Measurements from ENCODE around the gene YPEL3.
"Not testable (repeated sequence)": the region's sequence is repeated elsewhere in the genome, so short reads cannot be mapped to it uniquely, and the experiment has no call there.

Gene YPEL3, protein sequence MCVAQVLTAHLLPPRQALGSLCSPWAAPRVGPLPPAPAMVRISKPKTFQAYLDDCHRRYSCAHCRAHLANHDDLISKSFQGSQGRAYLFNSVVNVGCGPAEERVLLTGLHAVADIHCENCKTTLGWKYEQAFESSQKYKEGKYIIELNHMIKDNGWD

DNA sequence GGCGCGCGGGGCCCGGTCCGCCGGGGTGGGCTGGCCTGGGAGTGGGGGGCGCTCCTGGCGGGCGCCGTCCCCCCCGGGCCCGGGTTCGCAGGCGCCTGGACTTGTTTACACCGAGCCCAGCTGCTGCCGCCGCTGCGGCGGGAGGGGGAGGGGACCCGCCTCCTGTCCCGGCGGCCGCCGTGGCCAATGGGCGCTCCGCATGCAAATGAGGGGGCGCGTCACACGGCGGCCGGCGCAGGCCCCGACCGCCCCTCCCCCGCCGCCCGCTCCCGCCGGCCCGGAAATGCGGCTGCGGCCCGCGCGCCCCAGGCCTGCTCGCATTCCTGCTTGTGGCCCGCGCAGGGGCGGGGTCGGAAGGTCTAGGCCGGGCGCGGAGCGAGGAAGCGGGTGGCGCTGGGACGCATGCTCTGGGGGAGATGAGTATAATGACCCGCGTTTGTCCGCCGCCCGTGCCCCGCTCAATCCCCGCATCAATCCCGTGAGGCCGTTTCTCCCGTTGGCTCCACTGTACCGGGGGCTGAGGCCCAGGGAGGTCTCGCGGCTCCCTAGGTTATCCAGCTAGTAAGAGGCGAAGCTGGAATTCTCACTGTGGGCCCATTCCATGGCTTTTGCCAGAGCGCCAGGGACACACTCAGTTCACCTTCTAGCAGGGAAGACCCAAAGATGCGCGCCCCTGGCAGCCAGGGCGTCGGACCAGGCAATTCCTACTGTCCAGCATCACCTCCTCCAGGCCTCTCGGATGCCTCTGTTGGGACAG lies at the start of gene YPEL3:
Gene YPEL3 (minus strand): TSS at position 109 of the 757 bp plus-strand sequence. CDS start 731 bp downstream, outside the sequence.
- DNase-seq (ENCODE audit: low read depth in 2 of 2), result peak; percentile 67 to 85

DNA sequence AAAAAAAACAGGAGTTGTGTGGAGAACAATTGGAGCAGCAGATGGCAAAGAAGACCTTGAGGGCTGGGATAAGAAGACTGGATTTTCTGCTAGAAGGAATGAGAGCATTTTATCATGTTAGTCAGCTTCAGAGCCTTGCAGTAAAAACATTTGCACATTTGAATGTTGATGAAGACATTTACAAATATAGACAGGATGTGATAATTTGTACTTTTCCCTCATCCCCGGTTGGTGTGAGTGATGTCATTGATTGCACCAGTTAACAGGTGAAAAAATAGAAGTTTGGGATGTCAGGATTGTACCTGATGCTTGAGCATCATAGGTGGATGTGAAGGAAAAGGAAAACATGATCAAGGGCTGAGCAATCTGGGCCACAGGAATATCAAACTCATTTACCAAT lies 49.6 kb upstream of the YPEL3 start:
- DNase-seq (ENCODE audit: low read depth in 2 of 2), result no peak

DNA sequence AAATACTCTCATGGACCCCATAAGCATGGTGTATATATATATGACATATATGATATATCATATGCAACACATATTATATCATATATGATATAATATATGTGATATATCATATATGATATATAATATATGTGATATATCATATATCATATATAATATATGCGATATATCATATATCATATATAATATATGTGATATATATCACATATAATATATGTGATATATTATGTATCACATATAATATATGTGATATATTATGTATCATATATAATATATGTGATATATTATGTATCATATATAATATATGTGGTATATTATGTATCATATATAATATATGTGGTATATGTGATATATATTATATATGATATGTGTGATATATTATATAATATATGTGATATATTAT lies 48.9 kb upstream of the YPEL3 start:
- no peak for DNase-seq (ENCODE audit: low read depth in 2 of 2)

DNA sequence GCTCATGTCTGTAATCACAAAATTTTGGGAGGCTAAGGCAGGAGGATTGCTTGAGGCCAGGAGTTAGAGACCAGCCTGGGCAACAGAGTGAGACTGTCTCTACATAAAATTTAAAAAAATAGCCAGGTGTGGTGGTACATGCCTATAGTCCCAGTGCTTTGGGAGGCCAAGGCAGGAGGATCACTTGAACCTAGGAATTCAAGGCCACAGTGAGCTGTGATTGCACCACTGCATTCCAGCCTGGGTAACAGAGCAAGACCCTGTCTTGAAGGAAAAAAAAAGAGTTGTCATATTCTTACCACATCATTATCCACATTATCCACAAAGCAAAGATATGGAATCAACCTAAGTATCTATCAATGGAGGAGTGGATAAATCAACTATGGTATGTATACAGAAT lies 48.0 kb upstream of the YPEL3 start:
- no peak for DNase-seq (ENCODE audit: low read depth in 2 of 2)

DNA sequence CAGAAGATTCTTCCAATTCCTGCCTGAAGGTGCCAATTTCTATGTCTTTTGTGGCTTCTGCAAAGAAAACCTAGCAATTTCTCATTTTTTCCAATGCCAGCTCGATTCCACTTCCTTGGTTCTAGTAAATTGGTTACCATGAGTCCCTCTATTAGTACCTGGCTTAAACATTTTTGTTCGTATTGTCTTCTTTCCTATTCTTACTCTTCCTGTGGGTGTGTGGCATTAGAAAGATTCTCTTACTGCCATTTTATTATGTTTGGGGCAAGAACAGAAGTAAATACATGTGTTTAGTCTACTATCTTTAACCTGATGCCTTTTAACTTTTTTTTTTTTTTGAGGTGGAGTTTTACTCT lies 47.3 kb upstream of the YPEL3 start:
- no peak for DNase-seq (ENCODE audit: low read depth in 2 of 2)

DNA sequence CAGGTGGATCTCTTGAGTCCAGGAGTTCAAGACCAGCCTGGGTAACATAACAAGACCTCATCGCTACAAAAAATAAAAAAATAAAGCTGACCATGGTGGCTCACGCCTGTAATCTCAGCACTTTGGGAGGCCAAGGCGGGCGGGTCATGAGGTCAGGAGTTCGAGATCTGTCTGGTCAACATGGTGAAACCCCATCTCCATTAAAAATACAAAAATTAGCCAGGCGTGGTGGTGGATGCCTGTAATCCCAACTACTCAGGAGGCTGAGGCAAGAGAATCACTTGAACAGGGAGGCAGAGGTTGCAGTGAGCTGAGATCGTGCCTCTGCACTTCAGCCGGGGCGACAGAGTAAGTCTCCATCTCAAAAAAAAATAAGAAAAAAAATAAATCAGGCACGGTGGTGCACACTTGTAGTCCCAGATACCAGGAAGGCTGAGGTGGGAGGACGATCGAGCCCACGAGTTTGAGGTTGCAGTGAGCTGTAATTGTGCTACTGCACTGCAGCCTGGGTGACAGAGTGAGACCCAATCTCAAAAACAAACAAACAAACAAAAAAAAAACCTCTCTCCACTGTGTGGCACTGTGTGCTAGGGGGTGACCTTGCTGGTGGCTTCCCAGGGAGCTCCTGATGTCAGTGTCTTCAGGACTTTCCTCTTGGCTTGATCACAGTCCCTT lies 46.8 kb upstream of the YPEL3 start:
- DNase-seq (ENCODE audit: low read depth in 2 of 2), result no peak

DNA sequence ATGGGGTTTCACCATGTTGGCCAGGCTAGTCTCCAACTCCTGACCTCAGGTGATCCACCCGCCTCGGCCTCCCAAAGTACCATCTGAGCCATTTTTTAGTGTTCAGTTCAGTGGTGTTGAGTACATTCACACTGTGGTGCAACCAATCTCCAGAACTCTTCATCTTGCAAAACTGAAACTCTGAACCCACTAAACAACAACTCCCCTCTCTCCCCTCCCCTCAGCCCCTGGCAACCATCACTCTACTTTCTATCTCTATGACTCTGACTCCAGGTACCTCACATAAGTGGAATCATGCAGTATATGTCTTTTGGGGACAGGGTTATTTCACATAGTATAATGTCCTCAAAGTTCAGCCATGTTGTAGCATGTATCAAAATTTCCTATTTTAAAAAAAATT lies 45.7 kb upstream of the YPEL3 start:
- DNase-seq (ENCODE audit: low read depth in 2 of 2), result no peak

DNA sequence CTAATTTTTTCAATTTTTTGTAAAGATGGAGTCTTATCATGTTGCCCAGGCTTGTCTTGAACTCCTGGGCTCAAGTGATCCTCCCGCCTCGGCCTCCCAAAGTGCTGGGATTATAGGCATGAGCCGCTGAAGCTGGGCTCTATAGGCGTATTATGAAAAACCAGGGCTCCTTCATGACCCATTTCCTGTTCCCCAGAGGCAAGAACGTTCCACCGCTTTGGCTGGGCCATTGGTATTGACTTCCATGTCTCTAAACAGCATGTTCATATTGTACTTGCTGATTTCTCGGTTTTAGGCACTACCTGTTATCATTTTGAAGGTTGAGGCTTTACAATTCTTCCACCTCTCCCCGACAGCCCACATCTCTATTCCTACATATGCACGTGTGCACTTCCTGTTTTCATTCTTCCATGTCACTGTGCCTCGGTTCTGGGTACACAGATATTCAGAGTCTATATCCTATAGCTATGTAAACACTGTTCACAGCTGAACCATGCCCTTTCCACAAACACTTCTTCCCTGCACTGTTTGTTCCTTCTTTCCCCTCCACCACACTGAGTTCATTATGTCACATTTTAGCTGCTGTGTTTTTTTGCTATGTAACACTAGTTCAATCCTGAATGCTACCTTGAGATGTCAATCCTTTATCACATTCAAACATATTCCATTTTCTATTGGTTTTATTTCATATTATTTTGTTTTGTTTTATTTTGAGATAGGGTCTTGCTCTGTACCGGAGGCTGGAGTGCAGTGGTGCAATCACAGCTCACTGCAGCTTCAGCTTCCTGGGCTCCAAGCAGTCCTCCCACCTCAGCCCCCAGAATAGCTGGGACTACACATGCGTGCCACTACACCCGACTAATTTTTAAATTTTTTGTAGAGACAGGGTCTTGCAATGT lies 43.8 kb upstream of the YPEL3 start:
- no peak for DNase-seq (ENCODE audit: low read depth in 2 of 2)

DNA sequence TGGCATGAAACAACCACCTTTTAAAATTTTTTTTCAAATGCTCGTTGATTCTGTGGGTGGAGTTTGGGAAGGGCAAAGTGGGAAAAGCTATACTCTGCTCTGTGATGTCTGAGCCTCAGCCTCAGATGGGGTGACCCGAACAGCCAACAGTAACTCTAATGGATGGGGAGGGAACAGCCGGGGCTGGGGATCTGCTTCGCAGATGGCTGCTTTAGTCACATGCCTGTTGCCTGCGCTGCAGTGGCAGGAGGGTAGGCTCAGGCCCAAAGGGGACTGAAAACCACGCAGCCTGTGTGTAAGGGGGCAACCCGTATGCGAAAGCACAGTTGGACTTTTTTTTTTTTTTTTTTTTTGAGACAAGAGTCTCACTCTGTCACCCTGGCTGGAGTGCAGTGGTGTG lies 41.9 kb upstream of the YPEL3 start:
- no peak for DNase-seq (ENCODE audit: low read depth in 2 of 2)

DNA sequence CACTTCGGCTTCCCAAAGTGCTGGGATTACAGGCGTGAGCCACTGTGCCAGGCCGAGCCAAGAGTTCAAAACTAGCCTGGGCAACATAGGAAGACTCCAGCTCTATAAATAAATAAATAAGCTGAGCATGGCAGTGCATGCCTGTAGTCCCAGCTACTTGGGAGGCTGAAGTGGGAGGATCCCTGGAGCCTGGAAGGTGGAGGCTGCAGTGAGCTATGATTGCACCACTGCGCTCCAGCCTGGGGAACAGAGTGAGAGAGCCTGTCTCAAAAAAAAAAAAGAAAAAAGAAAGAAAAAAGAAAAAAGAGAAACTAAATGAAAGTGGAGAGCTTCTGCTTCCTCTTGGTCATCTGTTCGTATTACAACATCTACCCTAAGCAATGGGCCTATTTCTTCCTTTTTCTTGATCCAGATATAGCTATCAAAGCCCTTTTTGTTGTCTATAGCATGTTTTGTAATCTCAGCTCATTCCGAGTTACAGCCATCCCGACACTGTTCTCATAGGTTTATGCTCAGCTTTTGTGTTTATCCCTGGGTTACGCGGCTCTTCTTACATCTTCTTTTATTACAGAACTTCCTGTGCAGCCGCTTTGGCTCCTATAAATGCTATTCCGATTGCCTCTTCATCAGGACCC lies 41.1 kb upstream of the YPEL3 start:
- DNase-seq (ENCODE audit: low read depth in 2 of 2), result no peak

DNA sequence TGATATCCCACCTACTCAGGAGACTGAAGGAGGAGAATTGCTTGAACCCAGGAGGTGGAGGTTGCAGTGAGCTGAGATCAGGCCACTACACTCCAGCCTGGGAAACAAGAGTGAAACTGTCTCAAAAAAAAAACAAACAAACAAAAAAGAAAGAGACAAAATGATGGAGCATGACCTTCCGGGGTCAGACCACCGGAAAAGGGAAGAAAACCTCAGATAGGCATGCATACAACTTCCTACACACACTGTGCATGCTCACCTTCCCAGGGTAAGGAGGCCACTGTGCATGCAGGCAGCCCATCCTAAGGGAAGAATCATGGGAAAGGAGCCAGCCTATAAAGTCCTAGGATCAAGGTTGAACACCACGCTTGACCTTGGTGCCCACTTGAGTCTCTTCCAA lies 36.6 kb upstream of the YPEL3 start:
- no peak for DNase-seq (ENCODE audit: low read depth in 2 of 2)

DNA sequence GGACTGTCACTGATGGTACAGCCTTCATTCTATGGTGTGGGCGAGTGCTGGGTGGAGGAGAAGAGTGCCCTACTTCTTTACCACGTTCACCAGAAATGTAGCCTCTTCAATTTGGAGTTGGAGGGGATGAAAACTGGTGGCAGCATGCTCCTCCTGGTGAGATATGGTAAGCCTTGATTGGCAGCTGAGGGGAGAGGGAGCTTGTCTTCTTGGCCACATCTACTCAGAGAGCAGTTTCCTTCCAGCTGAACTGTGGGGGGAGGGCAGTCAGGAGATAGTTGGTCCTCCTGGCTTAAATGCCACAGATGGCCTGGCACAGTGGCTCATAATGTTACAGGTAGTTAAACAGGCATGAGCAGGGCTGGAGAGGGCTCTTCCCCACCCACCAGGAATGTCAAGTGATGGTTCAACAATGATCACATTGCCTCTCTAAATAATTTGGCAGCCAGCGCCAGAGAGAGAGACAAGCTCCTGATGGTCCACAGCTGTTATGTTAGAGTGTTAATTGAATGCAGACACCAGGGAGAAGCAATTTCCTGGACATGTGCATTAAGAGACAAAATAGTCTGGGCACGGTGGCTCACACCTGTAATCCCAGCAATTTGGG lies 36.0 kb upstream of the YPEL3 start:
- DNase-seq (ENCODE audit: low read depth in 2 of 2), result no peak

DNA sequence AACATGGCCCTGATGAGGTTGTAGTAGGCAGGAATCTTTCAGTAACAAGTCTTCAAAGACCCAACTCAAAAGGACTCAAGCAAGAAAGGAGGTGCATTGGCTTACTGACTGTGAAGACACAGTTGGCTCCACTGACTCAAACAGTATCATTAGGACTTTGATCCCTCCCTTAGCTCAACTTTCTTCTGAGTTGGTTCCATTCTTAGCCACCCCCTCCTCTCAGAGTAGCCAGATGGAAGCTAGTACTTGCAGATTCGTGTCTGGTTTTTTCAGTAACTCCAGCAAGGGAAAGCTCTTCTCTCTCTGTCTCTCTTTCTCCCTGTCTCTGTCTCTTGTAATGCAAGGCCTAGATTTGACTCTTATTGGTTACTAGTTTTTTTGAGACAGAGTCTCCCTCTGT lies 32.0 kb upstream of the YPEL3 start:
- no peak for DNase-seq (ENCODE audit: low read depth in 2 of 2)

DNA sequence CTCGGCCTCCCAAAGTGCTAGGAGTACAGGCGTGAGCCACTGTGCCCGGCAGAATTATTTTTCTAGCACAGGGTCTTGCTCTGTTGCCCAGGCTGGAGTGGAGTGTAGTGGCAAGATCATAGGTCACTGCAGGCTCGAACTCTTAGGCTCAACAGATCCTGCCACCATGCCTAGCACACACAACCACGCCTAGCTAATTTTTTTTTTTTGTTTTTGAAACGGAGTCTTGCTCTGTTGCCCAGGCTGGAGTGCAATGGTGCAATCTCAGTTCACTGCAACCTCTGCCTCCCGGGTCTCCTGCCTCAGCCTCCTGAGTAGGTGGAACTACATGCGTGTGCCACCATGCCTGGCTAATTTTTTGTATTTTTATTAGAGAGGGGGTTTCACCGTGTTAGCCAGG lies 29.7 kb upstream of the YPEL3 start:
- not testable (repeated sequence) for DNase-seq (ENCODE audit: low read depth in 2 of 2)

DNA sequence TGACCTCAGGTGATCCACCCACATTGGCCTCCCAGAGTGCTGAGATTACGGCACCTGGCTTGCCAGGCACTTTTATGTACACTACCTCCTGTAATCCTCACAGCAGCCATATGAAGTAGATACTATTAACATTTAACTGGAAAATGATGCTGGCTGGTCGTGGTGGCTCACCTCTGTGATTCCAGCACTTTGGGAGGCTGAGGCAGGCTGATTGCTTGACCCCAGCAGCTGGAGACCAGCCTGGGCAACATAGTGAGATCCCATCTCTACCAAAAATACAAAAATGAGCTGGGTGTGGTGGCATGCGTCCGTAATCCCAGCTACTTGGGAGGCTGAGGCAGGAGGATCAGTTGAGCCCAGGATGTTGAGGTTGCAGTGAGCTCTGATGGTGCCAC lies 29.0 kb upstream of the YPEL3 start:
- no peak for DNase-seq (ENCODE audit: low read depth in 2 of 2)

DNA sequence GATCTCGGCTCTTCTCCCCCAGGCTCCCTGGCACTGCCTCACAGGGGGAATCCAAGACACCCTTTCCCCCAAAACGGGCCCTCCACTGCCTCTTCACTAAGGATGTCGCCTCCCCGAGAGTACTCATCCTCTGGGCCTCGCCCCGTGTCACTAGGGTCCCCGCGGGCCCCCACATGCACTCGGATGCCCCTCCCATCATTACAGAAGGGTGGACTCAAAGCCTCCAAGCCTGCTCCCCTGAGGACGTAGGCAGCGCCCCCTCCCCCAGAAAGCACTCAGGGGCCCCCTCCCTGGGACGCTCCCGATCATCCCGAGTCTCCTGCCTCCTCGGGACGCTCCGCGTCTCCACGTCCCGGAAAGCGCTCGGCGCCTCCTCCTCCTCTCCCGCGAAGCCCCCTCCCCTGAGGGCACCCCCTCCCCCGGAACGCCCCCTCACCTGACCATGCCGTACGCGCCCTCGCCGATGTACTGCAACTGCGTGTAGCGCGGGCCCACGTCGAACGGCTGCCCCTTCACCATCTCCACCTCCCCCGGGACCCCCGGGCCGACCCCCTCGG lies 26.7 kb upstream of the YPEL3 start:
- DNase-seq (ENCODE audit: low read depth in 2 of 2), result no peak

DNA sequence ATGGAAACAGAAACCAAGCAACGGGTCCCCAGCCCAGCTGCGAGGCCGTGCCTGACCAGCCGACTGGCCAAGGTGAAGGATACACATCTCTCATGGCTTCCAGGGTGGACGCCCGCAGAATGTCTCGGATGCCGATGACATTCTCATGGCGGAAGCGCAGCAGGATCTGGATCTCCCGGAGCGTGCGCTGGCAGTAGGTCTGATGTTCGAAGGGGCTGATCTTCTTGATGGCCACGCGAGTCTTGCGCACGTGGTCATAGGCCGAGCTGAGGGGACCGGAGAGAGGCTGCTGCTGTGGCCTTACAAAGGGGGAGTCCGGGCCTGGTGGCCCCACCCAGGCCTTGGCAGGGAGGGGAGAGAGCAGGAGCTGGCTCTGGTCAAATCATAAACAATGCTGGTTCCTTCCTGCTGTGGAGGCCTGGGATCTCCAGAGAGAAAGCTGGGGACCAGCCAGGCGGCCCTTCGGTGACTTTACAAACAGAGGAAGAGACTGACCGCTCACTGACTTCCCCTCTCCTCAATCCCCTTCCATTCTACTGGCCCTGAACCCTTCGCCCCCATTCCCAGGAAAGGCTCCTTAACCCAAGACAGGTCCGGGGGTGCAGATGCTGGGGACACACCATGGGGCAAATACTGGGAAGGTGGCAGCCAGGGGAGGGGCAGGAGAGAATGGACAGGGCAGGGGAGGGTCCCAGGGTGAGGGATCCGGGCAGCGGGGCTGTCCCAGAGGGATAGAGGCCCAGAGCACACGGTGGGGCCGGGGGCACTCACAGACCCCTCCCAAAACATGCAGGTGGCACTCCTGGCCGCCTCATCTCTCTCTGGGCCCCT lies 25.9 kb upstream of the YPEL3 start:
- no peak for DNase-seq (ENCODE audit: low read depth in 2 of 2)

DNA sequence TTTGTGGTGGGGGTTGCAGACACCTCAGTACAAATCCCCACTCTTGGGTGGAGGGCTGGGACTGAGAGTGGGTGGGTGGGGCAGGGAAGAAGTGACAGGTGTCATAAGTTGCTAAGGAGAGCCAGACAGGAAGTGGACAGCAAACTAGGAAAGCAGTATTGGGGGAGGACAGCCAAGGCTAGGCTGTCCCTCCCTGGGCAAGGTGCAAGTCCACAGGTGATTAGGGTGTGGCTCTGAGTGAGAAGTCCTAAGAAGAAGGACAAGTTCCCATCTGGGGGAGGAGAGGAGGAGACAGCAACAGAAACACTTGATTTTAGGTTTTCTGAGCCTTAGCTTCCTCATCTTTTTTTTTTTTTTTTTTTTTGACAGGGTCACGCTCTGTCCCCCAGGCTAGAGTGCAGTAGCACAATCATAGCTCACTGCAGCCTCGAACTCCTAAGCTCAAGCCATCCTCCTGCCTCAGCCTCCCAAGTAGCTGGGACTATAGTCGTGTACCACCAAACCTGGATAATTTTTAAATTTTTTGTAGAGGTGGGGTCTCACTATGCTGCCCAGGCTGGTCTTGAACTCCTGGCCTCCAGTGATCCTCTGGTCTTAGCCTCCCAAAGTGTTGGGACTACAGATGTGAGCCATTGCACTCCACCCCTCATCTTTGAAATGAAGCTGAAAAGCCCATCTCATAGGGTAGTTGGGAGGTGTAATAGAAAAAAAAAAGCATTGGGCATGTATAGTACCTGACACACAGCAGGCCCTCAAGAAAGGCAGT lies 24.5 kb upstream of the YPEL3 start:
- DNase-seq (ENCODE audit: low read depth in 2 of 2), result no peak

DNA sequence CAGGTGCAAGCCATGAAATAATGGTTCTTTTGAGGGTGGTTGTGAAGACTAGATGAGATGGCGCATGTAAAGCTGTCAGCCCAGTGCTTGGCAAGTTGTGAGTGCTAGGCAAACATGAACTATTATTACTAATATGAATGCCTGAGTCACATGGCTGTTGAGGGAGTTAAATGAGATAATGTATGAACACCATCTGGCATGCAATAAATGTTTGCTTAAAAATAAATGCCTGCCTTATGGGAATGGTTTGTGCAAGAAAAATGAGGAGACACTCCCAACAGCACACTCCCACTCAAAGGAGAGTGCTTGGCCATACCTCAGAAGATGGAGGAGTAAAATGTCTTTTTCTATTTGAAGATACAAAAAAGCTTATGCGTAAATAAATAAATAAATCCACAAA lies 23.4 kb upstream of the YPEL3 start:
- no peak for DNase-seq (ENCODE audit: low read depth in 2 of 2)
